Cardiac ventricle fibroblast (primary cell): ENCODE data around the gene TRIM13. TPM values are rescaled to one million over a fixed set of nuclear protein-coding genes. Genes with fewer than 3 reads are reported as not detected.

Experiments used
- total RNA-seq: library from RNA; depleted of rRNA; stranded (reverse); fragments of >200 nt; gene quantifications from 2 replicates; pipeline ENCODE4 v1.2.3, GENCODE V29; 2015

TRIM13 gene, protein sequence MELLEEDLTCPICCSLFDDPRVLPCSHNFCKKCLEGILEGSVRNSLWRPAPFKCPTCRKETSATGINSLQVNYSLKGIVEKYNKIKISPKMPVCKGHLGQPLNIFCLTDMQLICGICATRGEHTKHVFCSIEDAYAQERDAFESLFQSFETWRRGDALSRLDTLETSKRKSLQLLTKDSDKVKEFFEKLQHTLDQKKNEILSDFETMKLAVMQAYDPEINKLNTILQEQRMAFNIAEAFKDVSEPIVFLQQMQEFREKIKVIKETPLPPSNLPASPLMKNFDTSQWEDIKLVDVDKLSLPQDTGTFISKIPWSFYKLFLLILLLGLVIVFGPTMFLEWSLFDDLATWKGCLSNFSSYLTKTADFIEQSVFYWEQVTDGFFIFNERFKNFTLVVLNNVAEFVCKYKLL
- total RNA-seq = 14.5 and 16.7 TPM in 2 replicates

DNA sequence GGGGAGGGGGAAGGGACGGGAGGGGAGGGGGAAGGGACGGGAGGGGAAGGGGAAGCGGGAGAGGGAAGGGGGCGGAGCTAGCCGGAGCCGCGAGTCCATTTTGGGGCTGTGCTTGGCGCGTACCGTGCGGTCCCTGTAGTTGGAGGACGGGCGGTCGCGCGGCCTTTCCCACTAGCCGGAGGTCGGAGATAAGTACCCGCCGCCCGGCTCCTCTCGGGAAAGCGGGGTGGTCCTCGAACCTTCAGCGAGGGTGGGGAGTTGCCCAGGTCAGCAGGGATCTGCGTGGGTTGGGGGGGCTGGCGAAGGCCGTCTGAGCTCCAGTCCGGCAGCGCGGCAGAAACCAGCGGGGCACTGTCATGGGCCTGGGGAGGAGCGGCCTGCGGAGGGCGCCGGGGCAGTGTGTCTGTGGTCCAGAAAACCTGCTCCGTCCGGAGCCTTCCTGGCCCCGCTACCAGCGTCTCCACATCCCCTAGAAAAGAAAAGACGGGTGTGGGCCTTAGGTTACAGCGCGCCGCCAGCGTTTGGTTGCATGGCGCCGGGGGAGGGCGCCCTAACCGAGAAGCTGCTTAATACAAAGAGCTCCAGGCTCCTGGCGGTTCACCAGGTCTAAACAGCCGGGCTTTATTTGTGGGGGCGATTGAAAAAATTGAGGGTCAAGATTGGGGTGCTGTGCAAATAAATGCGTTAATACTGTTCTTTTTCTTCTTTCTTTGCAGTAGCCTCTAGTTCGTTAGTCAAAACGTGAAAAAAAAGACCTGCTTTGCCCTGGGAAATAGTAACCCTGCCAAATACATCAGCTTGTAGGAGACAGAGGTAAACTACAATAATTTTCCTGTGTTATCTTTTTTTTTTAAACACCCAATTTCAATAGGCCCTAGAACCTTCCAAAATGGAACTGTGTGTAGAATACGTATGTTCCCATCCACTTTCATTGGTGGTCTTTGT is at the start of gene TRIM13:
Gene TRIM13 (plus strand): TSS at position 92 of the 945 bp plus-strand sequence. CDS start 14,899 bp downstream, outside the sequence.

DNA sequence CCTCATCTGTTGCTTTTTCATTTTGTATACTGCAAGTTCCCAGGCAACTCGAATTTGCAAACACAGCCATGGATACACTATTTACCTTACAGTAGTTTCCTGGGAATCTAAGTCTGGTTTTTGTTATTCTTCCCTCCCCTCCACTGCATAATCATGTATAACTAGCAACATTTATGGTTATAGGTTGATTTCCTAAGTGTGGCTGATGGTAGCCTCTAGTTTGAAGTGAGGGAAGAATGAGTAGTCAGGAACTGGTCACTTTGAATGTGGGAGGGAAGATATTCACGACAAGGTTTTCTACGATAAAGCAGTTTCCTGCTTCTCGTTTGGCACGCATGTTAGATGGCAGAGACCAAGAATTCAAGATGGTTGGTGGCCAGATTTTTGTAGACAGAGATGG is 18.4 kb downstream of the TRIM13 start, which contains the start of gene KCNRG:
Gene KCNRG (plus strand): TSS at position 187 of the 400 bp plus-strand sequence. CDS start 50 bp downstream, at position 237.

Other genes with a start within 250 kb of the TRIM13 start
- gene KPNA3, start 204.4 kb upstream of the TRIM13 start, total RNA-seq = 20.0 and 22.7 TPM in 2 replicates
- 2.7 and 3.2 TPM in 2 replicates for gene SPRYD7, start 60.7 kb upstream of the TRIM13 start, total RNA-seq
- gene KCNRG, start 18.4 kb downstream of the TRIM13 start, total RNA-seq = 0.44 and 3.0 TPM in 2 replicates